OCI-LY1 (cell line): Measurements from ENCODE around the gene FBXW8.

ENCODE experiments used
- H2AFZ ChIP-seq: fragments of 200-600 bp; sonication (generic), shearing (Covaris generic); 2 replicates; pipeline ENCODE4 v1.6.0; 2014; ENCODE audit warnings: antibody characterized with exemption, mild to moderate bottlenecking, low read length
- H3F3A ChIP-seq: fragments of 200-600 bp; sonication (generic), shearing (Covaris generic); 2 replicates; pipeline ENCODE4 v1.6.0; 2014; ENCODE audit warnings: mild to moderate bottlenecking, antibody characterized with exemption, low read length, moderate library complexity; ENCODE audit not compliant: insufficient read depth
- H3K27ac ChIP-seq: fragments of 200-600 bp; sonication (generic); 2 replicates; pipeline ENCODE4 v1.5.1; 2014; ENCODE audit warnings: low read length, mixed run types, mild to moderate bottlenecking, low read depth; ENCODE audit not compliant: poor library complexity, severe bottlenecking
- H3K27me3 ChIP-seq: fragments of 200-600 bp; sonication (generic); 2 replicates; pipeline ENCODE4 v1.6.0; 2014; ENCODE audit warnings: antibody characterized with exemption, mild to moderate bottlenecking, low read length, moderate library complexity; ENCODE audit not compliant: insufficient read depth
- H3K36me3 ChIP-seq: fragments of 200-600 bp; sonication (generic); 2 replicates; pipeline ENCODE4 v1.6.1; 2014; ENCODE audit warnings: mild to moderate bottlenecking, antibody characterized with exemption, low read length, moderate library complexity, mixed read lengths; ENCODE audit not compliant: insufficient read depth
- H3K4me1 ChIP-seq: fragments of 200-600 bp; sonication (generic); 2 replicates; pipeline ENCODE4 v1.5.1; 2014; ENCODE audit warnings: mild to moderate bottlenecking, low read length, moderate library complexity; ENCODE audit not compliant: insufficient read depth, severe bottlenecking
- H3K4me2 ChIP-seq: fragments of 200-600 bp; sonication (generic), shearing (Covaris generic); 2 replicates; pipeline ENCODE4 v1.6.1; 2014; ENCODE audit warnings: low read length
- H3K4me3 ChIP-seq: fragments of 200-600 bp; sonication (generic); 2 replicates; pipeline ENCODE4 v1.5.1; 2014; ENCODE audit warnings: low read length, low read depth, mild to moderate bottlenecking, mixed read lengths; ENCODE audit not compliant: poor library complexity, severe bottlenecking
- H3K79me2 ChIP-seq: fragments of 200-600 bp; shearing (Covaris generic); 2 replicates; pipeline ENCODE4 v1.6.1; 2016; ENCODE audit warnings: mixed run types, low read length, mixed read lengths; ENCODE audit not compliant: insufficient read depth
- H3K9ac ChIP-seq: fragments of 200-600 bp; sonication (generic), shearing (Covaris generic); 2 replicates; pipeline ENCODE4 v1.6.1; 2014; ENCODE audit warnings: mild to moderate bottlenecking, low read length, mixed read lengths
- H3K9me2 ChIP-seq: fragments of 200-600 bp; sonication (generic), shearing (Covaris generic); 2 replicates; pipeline ENCODE4 v1.6.1; 2014; ENCODE audit warnings: low read depth, mild to moderate bottlenecking, low read length, mixed read lengths
- H3K9me3 ChIP-seq: fragments of 200-600 bp; shearing (Covaris generic); 2 replicates; pipeline ENCODE4 v1.6.1; 2014; ENCODE audit warnings: low read length, mixed read lengths
- H4K20me1 ChIP-seq: fragments of 200-600 bp; sonication (generic), shearing (Covaris generic); 2 replicates; pipeline ENCODE4 v1.6.0; 2016; ENCODE audit warnings: mild to moderate bottlenecking, low read length; ENCODE audit not compliant: insufficient read depth
- CTCF ChIP-seq: fragments of 200-600 bp; sonication (generic), shearing (Covaris generic); IDR thresholded peaks from 2 replicates; pipeline ENCODE4 v1.5.1; 2017; ENCODE audit warnings: mild to moderate bottlenecking, antibody characterized with exemption, low read length, moderate library complexity, mixed read lengths
- EZH2 ChIP-seq: fragments of 200-600 bp; sonication (generic), shearing (Covaris generic); IDR thresholded peaks from 2 replicates; pipeline ENCODE4 v1.8.0; 2017; ENCODE audit warnings: borderline replicate concordance, mixed run types, mild to moderate bottlenecking, antibody characterized with exemption, low read length, moderate library complexity, mixed read lengths

FBXW8 gene

GRCh38 chr12:116901612-116902011 lies 9.1 kb upstream of the FBXW8 start:
- no peaks in the 10 kb centered on the region for H3F3A ChIP-seq
- H3K4me1 ChIP-seq, result peaks cover 7% of the 10 kb centered on the region
- H3K36me3 ChIP-seq, result no peaks in the 10 kb centered on the region
- no peaks in the 10 kb centered on the region for H3K79me2 ChIP-seq
- H3K4me2 ChIP-seq, result no peak overlapping the region
- H3K27ac ChIP-seq, result no peak overlapping the region
- no peaks in the 10 kb centered on the region for H4K20me1 ChIP-seq
- TF ChIP-seq EZH2, result no peak
- TF ChIP-seq CTCF, result no peak
- no peaks in the 10 kb centered on the region for H3K27me3 ChIP-seq
- no peak overlapping the region for H3K4me3 ChIP-seq
- H3K9me2 ChIP-seq, result no peaks in the 10 kb centered on the region
- H3K9me3 ChIP-seq, result no peaks in the 10 kb centered on the region
- H2AFZ ChIP-seq, result no peak overlapping the region
- no peak overlapping the region for H3K9ac ChIP-seq

GRCh38 chr12:116903818-116904217 lies 6.9 kb upstream of the FBXW8 start:
- Histone ChIP-seq H3K4me2 (no peak overlapping the region), H3K27me3 (no peaks in the 10 kb centered on the region), H3K9ac (no peak overlapping the region), H3K4me1 (peaks cover 5% of the 10 kb centered on the region), H3K27ac (no peak overlapping the region), H3K9me2 (no peaks in the 10 kb centered on the region), H3F3A (no peaks in the 10 kb centered on the region), H2AFZ (no peak overlapping the region), H3K4me3 (no peak overlapping the region), H3K79me2 (no peaks in the 10 kb centered on the region), H3K36me3 (no peaks in the 10 kb centered on the region), H4K20me1 (no peaks in the 10 kb centered on the region), H3K9me3 (no peaks in the 10 kb centered on the region)
- no peak for TF ChIP-seq CTCF
- no peak for TF ChIP-seq EZH2

- Histone ChIP-seq H3K9me3 (no peaks in the 10 kb centered on the region), H3K4me3 (no peak overlapping the region)
These were observed 4.5 kb upstream of the FBXW8 start for GRCh38 chr12:116906285-116906684.

More at GRCh38 chr12:116906285-116906684, 4.5 kb upstream of the FBXW8 start:
- Histone ChIP-seq H3K27me3 (no peaks in the 10 kb centered on the region), H2AFZ (no peak overlapping the region), H3K36me3 (no peaks in the 10 kb centered on the region), H3K9ac (no peak overlapping the region), H3K4me1 (peaks cover under 1% of the 10 kb centered on the region), H4K20me1 (no peaks in the 10 kb centered on the region), H3K79me2 (peaks cover under 1% of the 10 kb centered on the region), H3K27ac (no peak overlapping the region), H3K9me2 (no peaks in the 10 kb centered on the region), H3F3A (no peaks in the 10 kb centered on the region), H3K4me2 (no peak overlapping the region)
- TF ChIP-seq EZH2 (no peak), CTCF (no peak)
